Urinary bladder (tissue), 4 donors: ENCODE data around the gene ORC2. TPM values are rescaled to one million over a fixed set of nuclear protein-coding genes. Genes with fewer than 3 reads are reported as not detected.
A peak's percentile ranks its signal among the peaks of the same experiment; 100 is the strongest.
"Not testable (repeated sequence)": the region's sequence is repeated elsewhere in the genome, so short reads cannot be mapped to it uniquely, and the experiment has no call there.

Experiments used
- DNase-seq: peaks from one replicate; pipeline ENCODE4 v3.0.0-alpha.2; 2015; ENCODE audit errors: extremely low spot score
- H3K27ac ChIP-seq: one replicate; pipeline ENCODE4 v1.5.1; 2013; ENCODE audit warnings: low read depth, mild to moderate bottlenecking, moderate library complexity
- H3K36me3 ChIP-seq: one replicate; pipeline ENCODE4 v1.6.1; 2013; ENCODE audit warnings: mild to moderate bottlenecking, moderate library complexity; ENCODE audit not compliant: insufficient read depth
- H3K4me1 ChIP-seq: one replicate; pipeline ENCODE4 v1.6.1; 2013; ENCODE audit warnings: mild to moderate bottlenecking, moderate library complexity; ENCODE audit not compliant: insufficient read depth
- H3K4me3 ChIP-seq: one replicate; pipeline ENCODE4 v1.5.1; 2013; ENCODE audit warnings: low read depth, low read length
- WGBS: extraction: QIAGEN DNeasy Blood & Tissue Kit; methylation state at CpG from one replicate; pipeline ENCODE4 v1.1.7; 2013; 5-methylcytosine and 5-hydroxymethylcytosine counted together
- polyA plus RNA-seq: library from polyadenylated mRNA; stranded (reverse); fragments of 200-250 nt; gene quantifications from one replicate; pipeline ENCODE4 v1.2.3, GENCODE V29; 2013
- total RNA-seq: library from RNA; depleted of rRNA; stranded (reverse); fragments of >200 nt; gene quantifications from one replicate; pipeline ENCODE4 v1.2.3, GENCODE V29; 2014
- donor health status: healthy with polysubstance abuse.
- donor health status: healthy.

Gene ORC2
- total and polyA plus RNA-seq, 2 donors: 7.6 to 35.2 TPM

DNA sequence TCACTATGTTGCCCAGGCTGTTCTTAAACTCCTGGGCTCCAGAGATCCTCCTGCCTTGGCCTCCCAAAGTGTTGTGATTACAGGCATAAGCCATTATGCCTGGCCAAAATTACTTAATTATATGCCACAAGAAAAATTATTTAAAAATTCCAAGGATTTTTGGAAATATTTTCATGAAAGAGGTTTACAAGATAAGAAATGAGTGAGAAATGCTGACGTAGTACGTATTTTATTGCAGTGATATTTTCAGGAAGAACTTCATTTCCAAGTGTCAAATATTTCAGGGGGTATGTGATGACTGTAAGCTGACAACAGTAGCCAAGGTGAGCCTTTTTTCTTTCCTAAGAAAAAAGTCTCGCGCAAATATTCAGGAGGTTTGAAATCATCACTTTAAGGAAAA lies 53.5 kb downstream of the ORC2 start:
- no peak for DNase-seq
- no peak overlapping the region for H3K27ac ChIP-seq
- WGBS: 94% methylated on average over 4 of the region's 4 CpGs
- H3K4me3 ChIP-seq: no peak overlapping the region
- no peaks in the 10 kb centered on the region for H3K4me1 ChIP-seq
- H3K36me3 ChIP-seq: peaks cover 10% of the 10 kb centered on the region

DNA sequence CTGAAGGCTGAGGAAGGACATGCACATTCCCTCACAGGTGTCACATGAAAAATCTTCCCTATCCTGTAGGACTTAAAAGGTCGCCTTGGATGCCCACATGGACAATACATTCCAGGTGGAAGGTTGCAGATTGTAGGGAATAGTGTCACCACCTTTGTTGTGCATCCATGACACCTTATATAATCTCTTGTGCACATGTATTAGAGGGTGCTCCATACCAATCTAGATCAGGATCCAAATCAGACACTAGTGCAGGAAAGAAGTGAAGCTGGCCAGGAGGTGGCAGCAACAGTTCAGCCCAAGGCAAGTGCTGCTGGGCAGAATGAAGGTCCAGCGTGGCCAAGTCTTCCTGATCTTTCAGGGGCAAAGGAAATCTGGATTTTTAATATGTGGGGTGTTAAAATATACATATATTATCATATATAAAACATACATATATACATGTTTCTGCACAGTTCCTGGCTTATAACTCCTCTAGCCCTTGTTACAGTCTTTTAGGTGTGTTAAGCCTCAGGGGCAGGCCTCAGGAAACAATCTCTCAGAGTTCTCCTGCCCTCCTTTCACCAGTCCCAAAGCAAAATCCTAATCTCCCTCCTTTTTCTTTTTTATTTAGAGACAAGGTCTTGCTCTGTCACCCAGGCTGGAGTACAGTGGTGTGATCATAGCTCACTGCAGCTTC lies 57.7 kb downstream of the ORC2 start:
- DNase-seq: peak; percentile 14
- peaks cover 9% of the 10 kb centered on the region for H3K36me3 ChIP-seq
- 52% methylated on average over 2 of the region's 2 CpGs for WGBS

DNA sequence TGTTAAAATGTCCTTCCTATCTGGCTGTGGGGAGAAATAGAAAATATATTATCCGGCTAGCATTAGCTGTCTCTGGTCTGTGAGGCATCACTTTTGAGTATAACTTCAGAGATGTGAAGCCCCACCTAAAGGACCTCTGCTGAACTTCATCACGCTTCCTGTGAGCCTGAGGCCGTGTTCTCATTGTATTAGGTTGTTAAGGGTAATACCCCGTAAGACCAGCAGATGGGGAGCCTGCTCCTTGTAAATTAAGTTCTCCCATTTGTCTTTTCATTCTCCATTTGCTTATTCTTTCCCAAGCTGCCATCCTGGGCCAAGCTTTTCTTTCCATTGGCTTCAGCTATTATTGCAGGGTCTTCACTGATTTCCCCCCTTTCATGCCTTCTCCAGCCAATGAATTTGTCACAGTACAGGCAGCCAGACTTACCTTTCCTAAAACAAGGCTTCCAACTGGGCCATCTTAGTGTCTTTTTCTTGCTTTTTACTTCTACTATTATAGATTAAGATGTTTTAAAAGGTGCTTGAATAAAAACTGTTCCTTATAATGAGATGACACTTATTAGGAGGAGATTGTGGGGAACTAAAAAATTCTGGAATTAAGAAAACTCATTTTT lies 61.9 kb downstream of the ORC2 start:
- Histone ChIP-seq H3K4me1 (no peaks in the 10 kb centered on the region), H3K36me3 (peaks cover 7% of the 10 kb centered on the region), H3K4me3 (no peak overlapping the region), H3K27ac (no peak overlapping the region)
- DNase-seq: peak; percentile 32
- WGBS: 5% methylated on average over 4 of the region's 4 CpGs

More for the DNA sequence above, 57.7 kb downstream of the ORC2 start:
- Histone ChIP-seq H3K4me1 (no peaks in the 10 kb centered on the region), H3K4me3 (no peak overlapping the region), H3K27ac (no peak overlapping the region)

DNA sequence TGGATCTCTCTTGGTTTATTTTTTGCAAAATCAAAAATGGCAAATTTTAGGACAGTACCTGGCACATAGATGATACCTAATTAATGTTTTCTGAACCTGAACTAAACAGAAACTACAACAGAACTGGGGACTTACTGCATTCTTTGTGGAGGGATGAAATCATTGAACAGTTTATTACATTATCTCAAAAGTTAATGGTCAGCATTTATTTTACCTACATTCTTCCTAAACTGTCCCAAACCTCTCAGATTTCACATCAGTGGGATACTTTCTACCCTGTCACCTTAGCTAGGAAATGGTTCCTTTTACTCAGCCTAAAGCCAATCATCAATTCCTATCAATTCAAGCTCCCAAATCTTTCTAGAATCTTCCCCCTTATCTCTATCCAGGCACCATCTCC lies 64.0 kb downstream of the ORC2 start:
- Histone ChIP-seq H3K36me3 (peaks cover 9% of the 10 kb centered on the region), H3K4me3 (no peak overlapping the region), H3K27ac (no peak overlapping the region), H3K4me1 (no peaks in the 10 kb centered on the region)
- DNase-seq: no peak

DNA sequence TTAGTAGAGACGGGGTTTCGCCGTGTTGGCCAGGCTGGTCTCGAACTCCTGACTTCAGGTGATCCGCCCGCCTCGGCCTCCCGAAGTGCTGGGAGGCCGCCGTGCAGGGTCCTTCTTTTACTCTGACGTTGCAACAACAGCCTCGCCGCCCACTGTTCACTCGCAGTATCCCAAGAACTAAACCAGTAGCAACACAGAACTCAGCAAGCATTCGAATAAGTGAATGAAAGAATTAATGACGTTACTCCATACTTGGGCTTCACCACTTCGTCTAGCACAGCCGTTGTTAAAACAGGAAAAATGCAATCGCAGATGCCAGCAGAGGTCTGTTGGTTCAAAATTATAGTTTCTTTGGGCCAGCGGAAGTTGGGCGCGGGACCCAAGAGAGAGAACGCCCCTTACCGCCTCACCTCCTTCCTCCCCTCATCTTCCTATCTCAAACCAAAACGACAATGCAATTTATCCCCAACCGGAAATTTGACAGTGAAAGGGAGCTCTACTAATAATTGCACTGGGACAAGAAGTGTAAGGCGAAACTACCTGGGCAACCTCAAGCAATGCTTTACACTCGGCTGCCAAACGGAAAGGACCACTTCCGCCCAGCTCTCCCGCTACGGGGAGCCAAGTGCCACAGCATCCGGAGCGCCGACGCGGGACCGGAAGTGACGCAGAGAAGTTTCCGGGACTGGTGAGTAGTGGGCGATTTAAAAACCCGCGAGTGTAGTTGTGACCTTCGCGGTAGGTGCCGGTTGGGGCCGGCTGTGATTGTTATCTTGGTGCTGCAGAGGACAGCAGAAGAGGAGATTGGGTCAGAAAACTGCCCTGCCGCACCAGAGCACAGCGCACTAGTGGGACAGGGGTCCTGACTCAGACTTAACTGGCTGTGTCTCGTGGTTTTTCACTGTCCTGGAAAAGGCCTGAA lies 74.5 kb downstream of the ORC2 start, which contains the start of the genes NIF3L1 and PPIL3:
Gene NIF3L1 (plus strand): TSS at position 668 of the 922 bp plus-strand sequence. CDS start 2,573 bp downstream, outside the sequence.
Gene PPIL3 (minus strand): TSS at position 374 of the 922 bp plus-strand sequence. CDS start 1,462 bp downstream, outside the sequence.
- Histone ChIP-seq H3K27ac (peak within 1 kb of the TSS; percentile 76), H3K36me3 (peaks cover 2% of the 10 kb centered on the region), H3K4me3 (peak within 1 kb of the TSS; percentile 59), H3K4me1 (no peaks in the 10 kb centered on the region)
- under 1% methylated on average over 50 of the region's 50 CpGs for WGBS
- DNase-seq: peak; percentile 96

DNA sequence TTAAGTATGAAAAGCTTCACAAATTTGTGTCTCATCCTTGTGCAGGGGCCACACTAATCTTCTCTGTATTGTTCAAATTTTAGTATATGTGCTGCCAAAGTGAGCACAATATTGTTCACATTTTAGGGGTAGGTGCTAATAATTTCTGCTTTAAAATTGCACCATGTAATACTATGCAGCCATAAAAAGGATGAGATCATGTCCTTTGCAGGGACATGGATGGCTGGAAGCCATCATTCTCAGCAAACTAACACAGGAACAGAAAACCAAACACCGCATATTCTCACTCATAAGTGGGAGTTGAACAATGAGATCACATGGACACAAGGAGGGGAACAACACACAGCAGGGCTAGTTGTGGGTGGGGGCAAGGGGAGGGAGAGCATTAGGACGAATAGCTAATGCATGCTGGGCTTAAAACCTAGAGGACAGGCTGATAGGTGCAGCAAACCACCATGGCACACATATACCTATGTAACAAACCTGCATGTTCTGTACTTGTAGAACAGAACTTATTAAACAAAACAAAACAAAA lies 81.7 kb downstream of the ORC2 start:
- 85% methylated on average over 2 of the region's 2 CpGs for WGBS
- not testable (repeated sequence) for DNase-seq, H3K27ac ChIP-seq, H3K4me1 ChIP-seq, H3K4me3 ChIP-seq, H3K36me3 ChIP-seq

DNA sequence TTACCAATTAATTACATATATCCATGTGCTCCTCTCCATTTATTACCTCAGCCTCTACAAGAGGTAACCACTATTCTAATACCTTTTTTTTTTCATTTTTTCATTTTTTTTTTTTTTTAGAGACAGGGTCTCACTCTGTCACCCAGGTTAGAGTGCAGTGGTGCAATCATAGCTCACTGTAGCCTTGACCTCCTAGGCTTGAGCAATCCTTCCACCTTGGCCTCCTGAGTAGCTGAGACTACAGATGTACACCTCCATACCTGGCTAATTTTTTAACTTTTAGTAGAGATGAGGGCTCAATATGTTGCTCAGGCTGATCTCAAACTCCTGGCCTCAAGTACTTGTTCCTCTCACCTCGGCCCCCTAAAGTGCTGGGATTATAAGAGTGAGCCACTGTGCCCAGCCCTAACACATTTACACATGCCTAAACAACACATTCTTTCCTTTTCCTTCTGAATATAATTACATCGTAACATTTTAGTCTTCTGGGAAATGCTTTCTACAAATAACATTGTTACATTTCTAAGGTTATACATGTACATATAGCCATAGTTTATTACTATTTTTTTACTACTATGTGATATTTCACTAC lies 85.1 kb downstream of the ORC2 start:
- DNase-seq: no peak
- H3K36me3 ChIP-seq: peaks cover 3% of the 10 kb centered on the region
- H3K27ac ChIP-seq: no peak overlapping the region
- WGBS: 93% methylated on average over 2 of the region's 2 CpGs
- no peak overlapping the region for H3K4me3 ChIP-seq
- H3K4me1 ChIP-seq: no peaks in the 10 kb centered on the region

DNA sequence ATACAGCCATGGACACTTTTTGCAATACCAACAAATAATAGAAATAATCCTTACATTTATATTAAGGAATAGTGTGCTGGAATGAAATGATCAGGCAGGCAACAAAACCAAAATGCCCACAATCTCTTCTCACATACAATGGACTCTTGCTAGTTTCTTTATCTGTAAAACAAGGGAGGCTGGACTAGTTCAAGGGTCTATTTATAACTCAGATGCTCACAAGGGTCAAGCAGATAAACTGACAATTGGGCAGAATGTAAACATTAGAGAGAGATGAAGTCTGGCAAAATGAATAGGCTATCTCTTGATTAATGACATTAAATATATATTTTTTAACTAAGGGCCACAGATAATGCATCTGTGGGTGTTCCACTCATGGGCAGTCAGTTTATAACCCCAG lies 86.0 kb downstream of the ORC2 start:
- peaks cover 3% of the 10 kb centered on the region for H3K36me3 ChIP-seq
- DNase-seq: no peak
- H3K4me1 ChIP-seq: no peaks in the 10 kb centered on the region
- no peak overlapping the region for H3K27ac ChIP-seq
- no peak overlapping the region for H3K4me3 ChIP-seq

DNA sequence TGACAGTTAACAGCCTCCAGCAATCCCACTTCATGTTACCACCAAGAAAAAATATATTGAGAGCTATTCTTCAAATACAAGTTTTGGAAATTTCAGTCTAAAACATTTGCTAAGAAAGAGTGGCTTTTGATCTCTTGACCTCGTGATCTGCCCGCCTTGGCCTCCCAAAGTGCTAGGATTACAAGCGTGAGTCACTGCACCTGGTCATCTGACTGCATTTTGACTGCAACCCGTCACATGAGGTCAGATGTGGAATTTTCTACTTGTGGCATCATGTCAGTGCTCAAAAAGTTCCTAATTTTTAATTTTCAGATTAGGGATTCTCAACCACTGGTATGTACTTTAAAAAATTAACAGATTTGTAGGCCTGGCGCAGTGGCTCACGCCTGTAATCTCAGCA lies 89.9 kb downstream of the ORC2 start:
- WGBS: 97% methylated on average over 6 of the region's 6 CpGs
- no peak overlapping the region for H3K4me3 ChIP-seq
- H3K27ac ChIP-seq: no peak overlapping the region
- H3K36me3 ChIP-seq: no peaks in the 10 kb centered on the region
- H3K4me1 ChIP-seq: no peaks in the 10 kb centered on the region
- DNase-seq: no peak

DNA sequence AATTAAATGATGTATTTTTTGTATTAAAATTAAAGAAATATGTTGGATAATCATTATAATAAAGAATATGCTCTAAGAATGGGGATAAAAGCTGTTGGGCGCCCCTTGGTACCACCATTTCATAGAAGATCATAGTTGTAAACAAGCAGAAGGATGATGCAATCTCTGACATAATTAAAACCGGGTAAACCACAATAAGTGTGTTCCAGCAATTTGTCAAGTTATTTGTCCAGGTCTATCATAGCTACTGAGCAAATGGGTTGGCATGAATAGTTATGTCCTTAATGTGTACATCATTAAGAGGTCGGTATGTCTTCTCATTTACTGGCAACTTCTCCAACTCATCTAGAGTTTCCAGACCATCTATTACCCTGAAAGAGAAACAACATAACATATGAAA lies 92.3 kb downstream of the ORC2 start:
- H3K4me3 ChIP-seq: no peak overlapping the region
- 87% methylated on average over 3 of the region's 3 CpGs for WGBS
- H3K27ac ChIP-seq: no peak overlapping the region
- DNase-seq: no peak
- no peaks in the 10 kb centered on the region for H3K36me3 ChIP-seq
- no peaks in the 10 kb centered on the region for H3K4me1 ChIP-seq

DNA sequence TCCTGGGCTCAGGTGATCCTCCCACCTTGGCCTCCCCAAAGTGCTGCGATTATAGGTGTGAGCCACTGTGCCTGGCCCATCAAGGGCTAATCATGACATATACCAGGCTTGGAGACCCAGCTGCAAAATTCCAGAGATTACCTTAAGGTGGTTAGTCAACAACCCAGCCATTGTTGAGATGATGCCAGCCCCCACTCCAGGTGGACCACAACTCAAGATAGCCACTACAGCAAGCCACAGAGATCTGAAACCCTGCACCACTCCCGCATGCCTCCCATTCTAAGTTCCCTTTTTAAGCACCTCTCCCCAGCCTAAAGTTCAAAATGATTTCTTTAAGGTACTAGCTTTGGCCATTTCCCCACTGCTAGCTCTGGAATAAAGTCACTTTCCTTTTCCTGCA lies 94.4 kb downstream of the ORC2 start:
- WGBS: 98% methylated on average over 2 of the region's 2 CpGs
- Histone ChIP-seq H3K4me1 (no peaks in the 10 kb centered on the region), H3K4me3 (no peak overlapping the region), H3K36me3 (no peaks in the 10 kb centered on the region), H3K27ac (no peak overlapping the region)
- no peak for DNase-seq

DNA sequence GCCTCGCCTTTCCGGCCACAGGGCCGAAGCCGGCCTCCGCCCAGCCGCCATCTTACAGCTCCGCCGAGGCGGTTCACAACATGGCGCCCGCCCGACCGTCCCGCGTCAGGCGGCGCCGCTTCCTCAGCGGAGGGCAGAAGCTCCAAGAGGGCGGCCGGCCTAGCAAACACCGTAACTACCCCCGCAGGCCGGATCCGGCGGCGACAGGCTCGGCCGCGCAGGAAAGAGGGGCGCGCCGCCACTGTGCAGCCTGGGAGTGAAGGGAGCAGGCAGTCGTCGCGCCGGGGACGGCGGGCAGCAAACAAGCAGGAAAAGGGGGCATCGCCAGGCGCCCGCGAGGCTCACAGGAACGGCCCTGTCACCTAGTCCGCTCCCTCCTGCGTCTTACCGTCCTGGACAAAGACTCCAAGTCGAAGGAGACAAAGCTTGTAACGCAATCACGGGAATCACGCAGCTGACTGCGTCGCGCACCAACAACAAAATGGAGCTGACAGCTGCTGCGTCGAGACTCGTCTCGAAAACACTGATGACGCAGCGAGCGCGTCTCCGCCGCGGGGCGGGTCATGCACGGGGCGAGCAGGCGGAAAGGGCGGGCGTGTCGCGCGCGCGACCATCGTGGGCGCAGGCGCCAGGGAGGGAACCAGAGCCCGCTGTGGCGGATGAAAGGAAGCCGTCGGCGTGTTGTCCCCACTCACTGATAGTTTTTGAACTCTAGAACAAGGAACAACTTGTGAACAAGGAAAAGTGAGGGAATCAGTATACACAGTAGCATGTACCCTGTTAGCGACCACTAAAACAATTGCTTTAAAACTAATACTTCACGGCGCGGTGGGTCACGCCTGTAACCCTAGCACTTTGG lies 99.1 kb downstream of the ORC2 start, which contains the start of gene CLK1:
Gene CLK1 (minus strand): TSS at position 483 of the 859 bp plus-strand sequence. CDS start 2,796 bp downstream, outside the sequence.
- H3K36me3 ChIP-seq: no peaks in the 10 kb centered on the region
- H3K4me3 ChIP-seq: peak within 1 kb of the TSS; percentile 80
- H3K4me1 ChIP-seq: no peaks in the 10 kb centered on the region
- DNase-seq: peak; percentile 89
- peak within 1 kb of the TSS; percentile 100 for H3K27ac ChIP-seq
- WGBS: under 1% methylated on average over 89 of the region's 89 CpGs
